Esophagus muscularis mucosa (tissue), 4 donors: ENCODE data around the gene REL. TPM values are rescaled to one million over a fixed set of nuclear protein-coding genes. Genes with fewer than 3 reads are reported as not detected.

Source experiments
- DNase-seq: peaks from one replicate; pipeline ENCODE4 v3.0.0-alpha.2; 2017; ENCODE audit errors: extremely low spot score
- H3K27ac ChIP-seq, 4 donors: fragments of 200-600 bp; sonication (generic); replicated peaks in 1 of 4; 1 replicate in 3 of 4; 2 replicates in 1 of 4; pipeline ENCODE4 v1.5.1; 2016 to 2019; ENCODE audit warnings: mild to moderate bottlenecking in 1 of 4
- H3K27me3 ChIP-seq, 4 donors: fragments of 200-600 bp; sonication (generic); one replicate each; pipeline versions ENCODE4 v1.5.1 to v1.6.0; 2016 to 2019
- H3K36me3 ChIP-seq, 4 donors: fragments of 200-600 bp; sonication (generic); one replicate each; pipeline ENCODE4 v1.5.1; 2016 to 2019
- H3K4me1 ChIP-seq, 4 donors: fragments of 200-600 bp; sonication (generic); one replicate each; pipeline ENCODE4 v1.5.1; 2016 to 2019
- H3K4me3 ChIP-seq, 4 donors: fragments of 200-600 bp; sonication (generic); 1 replicate in 2 of 4; 2 replicates in 2 of 4; pipeline ENCODE4 v1.5.1; 2016 to 2019; ENCODE audit warnings: mild to moderate bottlenecking in 4 of 4, moderate library complexity in 1 of 4
- H3K9me3 ChIP-seq, 4 donors: fragments of 200-600 bp; sonication (generic); 1 replicate in 3 of 4; 2 replicates in 1 of 4; pipeline ENCODE4 v1.5.1; 2016 to 2019
- EP300 ChIP-seq: sonication (generic); formaldehyde crosslinking; IDR thresholded peaks from one replicate; pipeline ENCODE4 v1.6.1; 2017; ENCODE audit warnings: antibody characterized with exemption
- POLR2A ChIP-seq: fragments of 450-650 bp; IDR thresholded peaks from one replicate; pipeline ENCODE4 v1.6.1; 2017; ENCODE audit warnings: antibody characterized with exemption, moderate library complexity, mild to moderate bottlenecking, low read depth
- POLR2AphosphoS5 ChIP-seq, 2 donors: sonication (generic); formaldehyde crosslinking; IDR thresholded peaks; one replicate each; pipeline ENCODE4 v1.6.1; 2017; ENCODE audit warnings: antibody characterized with exemption in 2 of 2
- WGBS: methylation state at CpG from one replicate; pipeline ENCODE4 v1.1.5; 2018; 5-methylcytosine and 5-hydroxymethylcytosine counted together
- intact Hi-C: fragments of 100-400 bp; cut with DNase I; formaldehyde crosslinking; loops from one replicate; pipeline ENCODE4 v1.15.1; 2023
- total RNA-seq, 4 donors: library from RNA; depleted of rRNA; stranded (reverse); fragments of >200 nt; gene quantifications; one replicate each; pipeline versions ENCODE4 v1.1.0 to v1.2.1, GENCODE V29; 2016
- TF ChIP-seq, protein P1 (sequence below), 3 experiments: fragments of 200-600 bp in 2 of 3; fragments of 450-650 bp in 1 of 3; sonication (generic) in 2 of 3; IDR thresholded peaks; one replicate each; pipeline ENCODE4 v1.5.1; 2017 to 2019; ENCODE audit warnings: antibody characterized with exemption in 3 of 3, mild to moderate bottlenecking in 2 of 3, moderate library complexity in 1 of 3

REL gene
- total RNA-seq, 4 donors from 2014 or later: 9.1 to 16.2 (median 9.5) TPM

DNA sequence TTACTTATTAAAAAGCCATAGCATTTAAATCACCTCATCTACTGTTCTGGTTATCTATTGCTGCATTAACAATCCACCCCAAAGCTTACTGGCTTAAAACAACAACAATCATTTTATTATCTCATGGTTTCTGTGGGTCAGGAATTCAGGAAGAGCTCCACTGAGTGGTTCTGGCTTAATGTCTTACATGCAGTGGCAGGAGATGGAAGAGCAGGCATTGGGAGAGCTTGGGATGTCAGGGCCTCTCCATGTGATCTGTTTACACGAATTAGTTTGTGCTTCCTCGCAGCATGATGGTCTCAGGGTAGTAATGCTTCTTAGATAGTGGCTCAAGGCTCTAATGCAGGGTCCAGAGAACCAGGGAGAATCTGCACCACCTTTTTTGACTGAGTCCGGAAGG, 14.4 kb upstream of the REL start:
- H3K4me3 ChIP-seq: no peak overlapping the region
- peak overlapping the region in 1 of 4 donors; percentile 22 for H3K27ac ChIP-seq
- 95% methylated on average over 3 of the region's 3 CpGs for WGBS
- intact Hi-C loops: no loop called here
- H3K27me3 ChIP-seq: no peaks in the 10 kb centered on the region
- peaks cover 0 to 6% (median 1%) of the 10 kb centered on the region in 4 donors for H3K4me1 ChIP-seq
- no peaks in the 10 kb centered on the region for H3K36me3 ChIP-seq
- DNase-seq: peak; percentile 17
- TF ChIP-seq POLR2A (no peak), POLR2AphosphoS5 (IDR thresholded peaks at IDR 0.05) (no peak), EP300 (no peak)
- TF ChIP-seq, protein P1, sequence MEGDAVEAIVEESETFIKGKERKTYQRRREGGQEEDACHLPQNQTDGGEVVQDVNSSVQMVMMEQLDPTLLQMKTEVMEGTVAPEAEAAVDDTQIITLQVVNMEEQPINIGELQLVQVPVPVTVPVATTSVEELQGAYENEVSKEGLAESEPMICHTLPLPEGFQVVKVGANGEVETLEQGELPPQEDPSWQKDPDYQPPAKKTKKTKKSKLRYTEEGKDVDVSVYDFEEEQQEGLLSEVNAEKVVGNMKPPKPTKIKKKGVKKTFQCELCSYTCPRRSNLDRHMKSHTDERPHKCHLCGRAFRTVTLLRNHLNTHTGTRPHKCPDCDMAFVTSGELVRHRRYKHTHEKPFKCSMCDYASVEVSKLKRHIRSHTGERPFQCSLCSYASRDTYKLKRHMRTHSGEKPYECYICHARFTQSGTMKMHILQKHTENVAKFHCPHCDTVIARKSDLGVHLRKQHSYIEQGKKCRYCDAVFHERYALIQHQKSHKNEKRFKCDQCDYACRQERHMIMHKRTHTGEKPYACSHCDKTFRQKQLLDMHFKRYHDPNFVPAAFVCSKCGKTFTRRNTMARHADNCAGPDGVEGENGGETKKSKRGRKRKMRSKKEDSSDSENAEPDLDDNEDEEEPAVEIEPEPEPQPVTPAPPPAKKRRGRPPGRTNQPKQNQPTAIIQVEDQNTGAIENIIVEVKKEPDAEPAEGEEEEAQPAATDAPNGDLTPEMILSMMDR (IDR thresholded peaks at IDR 0.05): no peak
- no peaks in the 10 kb centered on the region for H3K9me3 ChIP-seq

GRCh38 chr2:60867848-60868247, 13.5 kb upstream of the REL start:
- Histone ChIP-seq H3K4me1 (peaks cover 0 to 6% (median 1%) of the 10 kb centered on the region in 4 donors), H3K4me3 (no peak overlapping the region), H3K27ac (peak overlapping the region in 1 of 4 donors; percentile 7), H3K9me3 (no peaks in the 10 kb centered on the region), H3K27me3 (no peaks in the 10 kb centered on the region), H3K36me3 (no peaks in the 10 kb centered on the region)
- intact Hi-C loops: no loop called here
- TF ChIP-seq, protein P1 (IDR thresholded peaks at IDR 0.05): no peak
- TF ChIP-seq POLR2AphosphoS5 (IDR thresholded peaks at IDR 0.05) (no peak), EP300 (no peak), POLR2A (no peak)
- peak; percentile 21 for DNase-seq
- 75% methylated on average over 5 of the region's 5 CpGs for WGBS

DNA sequence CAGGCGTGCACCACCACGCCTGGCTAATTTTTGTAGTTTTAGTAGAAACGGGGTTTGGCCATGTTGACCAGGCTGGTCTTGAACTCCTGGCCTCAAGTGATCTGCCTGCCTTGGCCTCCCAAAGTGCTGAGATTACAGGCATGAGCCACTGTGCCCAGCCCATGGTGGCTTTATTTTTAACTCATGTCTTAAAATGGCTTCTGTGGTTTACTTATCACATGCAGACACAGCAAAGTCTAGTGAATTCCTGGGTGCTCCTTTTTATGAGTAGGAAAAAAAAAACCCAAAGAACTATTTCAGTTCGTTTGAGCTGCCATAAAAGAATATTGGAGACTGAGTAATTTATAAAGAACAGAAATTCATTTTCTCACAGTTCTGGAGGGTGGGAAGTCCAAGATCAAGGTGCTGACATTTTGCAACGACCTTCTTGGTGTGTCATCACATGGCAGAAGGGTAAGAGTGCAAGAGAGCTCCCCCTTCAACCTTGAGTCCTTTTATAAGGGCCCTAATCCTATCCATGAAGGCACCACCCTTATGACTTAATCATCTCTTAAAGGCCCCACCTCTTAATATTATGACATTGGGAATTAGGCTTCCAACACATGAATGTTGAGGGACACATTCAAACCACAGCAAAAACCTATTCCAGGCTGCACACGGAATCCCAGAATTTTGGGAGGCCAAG, 12.6 kb upstream of the REL start:
- H3K4me3 ChIP-seq: no peak overlapping the region
- DNase-seq: peak; percentile 14
- peaks cover 0 to 6% (median 1%) of the 10 kb centered on the region in 4 donors for H3K4me1 ChIP-seq
- no peaks in the 10 kb centered on the region for H3K27me3 ChIP-seq
- H3K36me3 ChIP-seq: no peaks in the 10 kb centered on the region
- H3K9me3 ChIP-seq: no peaks in the 10 kb centered on the region
- H3K27ac ChIP-seq: no peak overlapping the region
- WGBS: 88% methylated on average over 6 of the region's 6 CpGs
- TF ChIP-seq, protein P1 (IDR thresholded peaks at IDR 0.05): no peak
- no peak for TF ChIP-seq POLR2A
- no peak for TF ChIP-seq POLR2AphosphoS5 (IDR thresholded peaks at IDR 0.05)
- no peak for TF ChIP-seq EP300
- intact Hi-C loops: no loop called here

- H3K4me3 ChIP-seq: no peak overlapping the region
- no peaks in the 10 kb centered on the region for H3K27me3 ChIP-seq
- peaks cover 0 to 3% (median 0%) of the 10 kb centered on the region in 4 donors for H3K4me1 ChIP-seq
- intact Hi-C loops: no loop called here
- no peaks in the 10 kb centered on the region for H3K36me3 ChIP-seq
- H3K27ac ChIP-seq: no peak overlapping the region
- TF ChIP-seq POLR2A: no peak
- no peak for TF ChIP-seq POLR2AphosphoS5 (IDR thresholded peaks at IDR 0.05)
- no peak for DNase-seq
- 77% methylated on average over 3 of the region's 3 CpGs for WGBS
- H3K9me3 ChIP-seq: no peaks in the 10 kb centered on the region
These were observed 8.9 kb upstream of the REL start for GRCh38 chr2:60872510-60872928.

- intact Hi-C loops: no loop called here
- Histone ChIP-seq H3K36me3 (no peaks in the 10 kb centered on the region), H3K4me3 (no peak overlapping the region), H3K27me3 (no peaks in the 10 kb centered on the region), H3K9me3 (no peaks in the 10 kb centered on the region), H3K4me1 (no peaks in the 10 kb centered on the region), H3K27ac (no peak overlapping the region)
- TF ChIP-seq, protein P1 (IDR thresholded peaks at IDR 0.05): no peak
- TF ChIP-seq EP300: no peak
- TF ChIP-seq POLR2A: no peak
- TF ChIP-seq POLR2AphosphoS5 (IDR thresholded peaks at IDR 0.05): no peak
- 82% methylated on average over 3 of the region's 3 CpGs for WGBS
- DNase-seq: no peak
These were observed 8.0 kb upstream of the REL start for GRCh38 chr2:60873381-60873780.
